GM23248 (cell line): ENCODE data around the gene WSB1.

Source experiments
- EZH2 ChIP-seq: fragments of 200-600 bp; sonication (generic); IDR thresholded peaks from 2 replicates; pipeline ENCODE4 v1.6.1; 2018; ENCODE audit warnings: antibody characterized with exemption, mild to moderate bottlenecking; ENCODE audit not compliant: insufficient read depth, poor library complexity, severe bottlenecking
- EZH2phosphoT487 ChIP-seq: fragments of 200-600 bp; sonication (generic); IDR thresholded peaks from 2 replicates; pipeline ENCODE4 v1.6.1; 2018; ENCODE audit warnings: antibody characterized with exemption, moderate library complexity, mild to moderate bottlenecking, low read depth; ENCODE audit not compliant: insufficient read depth

DNA sequence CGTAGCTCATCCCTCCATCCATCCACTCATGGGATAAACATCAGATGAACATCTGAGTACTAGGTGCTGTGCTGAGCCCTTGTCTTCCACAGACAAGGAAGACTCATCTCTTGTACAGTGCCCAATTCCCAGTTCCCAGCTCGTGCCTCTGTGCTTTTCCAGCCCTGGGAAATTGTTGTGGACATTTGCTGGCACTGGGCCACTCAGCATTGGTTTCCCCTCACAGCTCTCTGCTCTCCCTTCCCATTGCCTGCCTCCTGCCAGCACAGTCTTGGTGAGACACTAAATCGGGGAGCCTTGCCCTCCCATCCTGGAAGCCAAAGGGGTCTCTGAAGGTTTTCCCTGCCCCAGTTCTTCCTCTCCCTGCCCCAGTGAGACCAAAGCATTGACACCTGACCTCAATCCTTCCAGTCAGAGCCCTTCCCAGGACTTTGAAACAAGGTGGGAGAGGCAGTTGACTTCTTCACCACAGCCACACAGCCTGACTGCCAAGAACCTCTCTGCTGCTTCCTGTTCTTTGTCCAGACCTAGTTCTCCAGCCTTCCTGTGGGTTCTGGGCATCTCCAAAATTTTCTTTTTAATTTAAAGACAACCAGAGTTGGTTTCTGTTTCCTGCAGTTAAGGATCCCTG lies 50.2 kb downstream of the WSB1 start:
- TF ChIP-seq EZH2phosphoT487 (no peak), EZH2 (no peak)
